Ovary (tissue), 3 donors: ENCODE data around the gene CREB1.

Experiments
- CTCF ChIP-seq, 3 donors: fragments of 450-650 bp in 2 of 3; fragments of 200-600 bp in 1 of 3; IDR thresholded peaks; one replicate each; pipeline versions ENCODE4 v1.5.1 to v1.8.0; 2016 to 2022; ENCODE audit warnings: antibody characterized with exemption in 3 of 3, mild to moderate bottlenecking in 1 of 3
- EP300 ChIP-seq: sonication (generic); formaldehyde crosslinking; IDR thresholded peaks from one replicate; pipeline ENCODE4 v1.6.1; 2017; ENCODE audit warnings: antibody characterized with exemption
- POLR2A ChIP-seq: fragments of 450-650 bp; IDR thresholded peaks from one replicate; pipeline ENCODE4 v1.6.1; 2017; ENCODE audit warnings: antibody characterized with exemption, mild to moderate bottlenecking, moderate library complexity
- donor health status: DM: no; HTN: no; CAD: no.

DNA sequence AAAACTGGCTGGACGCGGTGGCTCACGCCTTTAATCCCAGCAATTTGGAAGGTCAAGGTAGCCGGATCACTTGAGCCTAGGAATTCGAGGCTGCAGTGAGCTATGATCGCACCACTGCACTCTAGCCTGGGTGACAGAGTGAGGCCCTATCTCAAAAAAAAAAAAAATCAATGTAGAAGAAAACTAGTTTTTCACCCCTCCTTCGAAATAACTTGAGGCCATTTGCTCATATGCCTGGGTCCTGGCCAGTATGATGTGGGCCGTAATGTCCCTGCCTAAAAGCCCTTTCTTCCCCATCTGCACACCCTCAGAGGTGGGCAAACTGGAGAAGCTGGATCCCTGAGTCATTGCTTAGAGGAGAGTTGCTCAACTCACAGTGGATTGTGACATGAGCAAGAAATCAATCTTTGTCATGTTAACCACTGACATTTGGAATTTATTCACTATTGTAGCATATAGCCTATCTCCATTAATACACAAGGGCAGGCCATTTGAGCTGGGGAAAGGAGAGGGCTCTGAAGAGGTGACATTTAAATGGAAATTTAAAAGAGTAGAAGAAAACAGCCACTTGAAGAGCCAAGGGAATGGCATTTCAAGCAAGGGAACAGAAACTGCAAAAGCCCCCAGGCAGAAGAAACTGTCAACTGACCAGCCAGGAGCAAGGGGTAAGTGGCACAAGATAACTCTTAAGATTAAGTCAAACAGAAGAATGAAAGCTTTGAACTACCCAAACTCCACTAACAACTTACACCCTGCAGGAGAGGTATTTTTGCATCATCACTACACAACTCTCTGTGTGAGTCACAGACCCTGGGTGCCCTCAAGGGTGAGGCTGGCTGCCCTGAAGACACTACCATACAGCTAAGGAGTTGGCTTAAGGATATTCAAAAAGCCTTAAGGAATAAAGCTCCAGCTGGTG lies 103.1 kb downstream of the CREB1 start:
- TF ChIP-seq CTCF (IDR thresholded peaks at IDR 0.05) = no peak
- TF ChIP-seq POLR2A = no peak
- no peak for TF ChIP-seq EP300
